Mesenchymal stem cell (in vitro differentiated cells and primary cell): ENCODE measurements around the gene AFTPH.
A peak's percentile ranks its signal among the peaks of the same experiment; 100 is the strongest.

Source experiments
- DNase-seq: peaks from one replicate; pipeline ENCODE4 v3.0.0-alpha.2; 2013
- H2AFZ ChIP-seq: one replicate; pipeline ENCODE4 v1.6.1; 2013; ENCODE audit warnings: low read depth, mild to moderate bottlenecking, control low read depth, inconsistent platforms, low read length, moderate library complexity
- H2AK5ac ChIP-seq: 2 replicates; pipeline ENCODE4 v1.6.1; 2013; ENCODE audit warnings: low read length, moderate library complexity, mild to moderate bottlenecking, inconsistent platforms; ENCODE audit not compliant: severe bottlenecking
- H2BK120ac ChIP-seq: one replicate; pipeline ENCODE4 v1.6.1; 2013; ENCODE audit warnings: low read depth, mild to moderate bottlenecking, inconsistent platforms, low read length, moderate library complexity
- H2BK12ac ChIP-seq, 2 experiments: one replicate each; pipeline ENCODE4 v1.6.1; 2013; ENCODE audit warnings: inconsistent platforms in 2 of 2, low read length in 2 of 2, mild to moderate bottlenecking in 2 of 2, moderate library complexity in 2 of 2, control low read depth in 1 of 2
- H2BK15ac ChIP-seq: one replicate; pipeline ENCODE4 v1.6.1; 2013; ENCODE audit warnings: mild to moderate bottlenecking, low read depth, inconsistent platforms; ENCODE audit not compliant: poor library complexity, severe bottlenecking
- H2BK5ac ChIP-seq: 2 replicates; pipeline ENCODE4 v1.6.1; 2013; ENCODE audit warnings: low read depth, mild to moderate bottlenecking, low read length, control low read depth, inconsistent platforms; ENCODE audit not compliant: poor library complexity, severe bottlenecking
- H3K14ac ChIP-seq, 2 experiments: one replicate each; pipeline ENCODE4 v1.6.1; 2013; ENCODE audit warnings: inconsistent platforms in 2 of 2, low read length in 2 of 2, control low read depth in 1 of 2, mild to moderate bottlenecking in 1 of 2, moderate library complexity in 1 of 2
- H3K18ac ChIP-seq, 2 experiments: one replicate each; pipeline ENCODE4 v1.6.1; 2013; ENCODE audit warnings: inconsistent platforms in 2 of 2, low read length in 2 of 2, control low read depth in 1 of 2, low read depth in 1 of 2, mild to moderate bottlenecking in 1 of 2
- H3K23ac ChIP-seq, 2 experiments: one replicate each; pipeline ENCODE4 v1.6.1; 2013; ENCODE audit warnings: inconsistent platforms in 2 of 2, low read length in 2 of 2, mild to moderate bottlenecking in 2 of 2, moderate library complexity in 2 of 2, control low read depth in 1 of 2
- H3K27ac ChIP-seq: 2 replicates; pipeline ENCODE4 v1.5.1; 2013; ENCODE audit warnings: mild to moderate bottlenecking, moderate library complexity, low read length, control low read depth, inconsistent platforms; ENCODE audit not compliant: poor library complexity, severe bottlenecking
- H3K27me3 ChIP-seq, 2 experiments: 2 replicates each; pipeline versions ENCODE4 v1.6.1 to v1.7.0; 2013; ENCODE audit warnings: low read length in 2 of 2, mild to moderate bottlenecking in 2 of 2, moderate library complexity in 2 of 2, control low read depth in 1 of 2, inconsistent platforms in 1 of 2; ENCODE audit not compliant: control insufficient read depth in 1 of 2, insufficient read depth in 1 of 2
- H3K36me3 ChIP-seq, 2 experiments: 2 replicates each; pipeline versions ENCODE4 v1.6.1 to v1.7.0; 2013; ENCODE audit warnings: low read length in 2 of 2, control low read depth in 1 of 2, inconsistent platforms in 1 of 2, low read depth in 1 of 2, mild to moderate bottlenecking in 1 of 2; ENCODE audit not compliant: insufficient read depth in 2 of 2, control insufficient read depth in 1 of 2
- H3K4ac ChIP-seq, 2 experiments: one replicate each; pipeline ENCODE4 v1.6.1; 2013; ENCODE audit warnings: inconsistent platforms in 2 of 2, low read length in 2 of 2, mild to moderate bottlenecking in 2 of 2, moderate library complexity in 2 of 2, control low read depth in 1 of 2, low read depth in 1 of 2
- H3K4me1 ChIP-seq: 2 replicates; pipeline ENCODE4 v1.6.1; 2013; ENCODE audit warnings: low read depth, low read length, control low read depth; ENCODE audit not compliant: control insufficient read depth, insufficient read depth
- H3K4me2 ChIP-seq: 2 replicates; pipeline ENCODE4 v1.6.1; 2013; ENCODE audit warnings: low read length, mild to moderate bottlenecking, inconsistent platforms; ENCODE audit not compliant: poor library complexity, severe bottlenecking
- H3K4me3 ChIP-seq, 2 experiments: 2 replicates each; pipeline versions ENCODE4 v1.5.1 to v1.7.0; 2013; ENCODE audit warnings: low read length in 2 of 2, mild to moderate bottlenecking in 2 of 2, control low read depth in 1 of 2, low read depth in 1 of 2; ENCODE audit not compliant: insufficient read depth in 1 of 2
- H3K79me1 ChIP-seq: replicated peaks from 2 replicates; pipeline ENCODE4 v1.6.1; 2013; ENCODE audit warnings: mild to moderate bottlenecking, control low read depth, low read length, inconsistent platforms; ENCODE audit not compliant: poor library complexity, severe bottlenecking
- H3K9ac ChIP-seq: 2 replicates; pipeline ENCODE4 v1.7.0; 2013; ENCODE audit warnings: mild to moderate bottlenecking, low read length, moderate library complexity
- H3K9me3 ChIP-seq: 2 replicates; pipeline ENCODE4 v1.7.0; 2013; ENCODE audit warnings: mild to moderate bottlenecking, low read length; ENCODE audit not compliant: control insufficient read depth
- H4K8ac ChIP-seq: one replicate; pipeline ENCODE4 v1.6.1; 2013; ENCODE audit warnings: inconsistent platforms, mild to moderate bottlenecking, low read length, moderate library complexity
- H4K91ac ChIP-seq: one replicate; pipeline ENCODE4 v1.6.1; 2013; ENCODE audit warnings: mild to moderate bottlenecking, low read length, inconsistent platforms
- WGBS: methylation state at CpG from one replicate; pipeline ENCODE4 v1.1.7; 2013; ENCODE audit warnings: mixed read lengths; 5-methylcytosine and 5-hydroxymethylcytosine counted together

The AFTPH gene

DNA sequence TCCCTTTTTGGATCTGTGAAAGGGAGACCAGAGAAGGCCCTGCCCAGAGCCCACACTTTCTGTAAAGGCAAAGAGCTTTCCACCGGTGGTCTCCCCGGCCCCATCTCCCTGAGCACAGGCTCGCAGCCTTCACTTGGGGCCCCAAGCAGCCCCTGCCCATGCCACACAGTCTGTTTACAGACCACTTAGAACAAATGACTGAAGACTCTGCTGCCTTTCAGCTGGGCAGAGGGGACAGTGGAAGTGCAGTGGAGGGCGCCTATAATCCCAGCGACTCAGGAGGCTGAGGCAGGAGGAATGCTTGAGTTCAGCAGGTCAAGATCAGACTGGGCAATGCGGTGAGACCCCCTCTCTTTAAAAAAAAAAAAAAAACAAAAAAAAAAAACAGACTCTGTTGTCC, 100.7 kb downstream of the AFTPH start:
- H3K36me3 ChIP-seq = peaks cover 6 to 17% of the 10 kb centered on the region in 2 experiments
- H2AK5ac ChIP-seq = no peak overlapping the region
- no peak overlapping the region for H3K27ac ChIP-seq
- no peak overlapping the region for H4K8ac ChIP-seq
- no peak overlapping the region for H2BK12ac ChIP-seq
- no peaks in the 10 kb centered on the region for H3K9me3 ChIP-seq
- WGBS = 92% methylated on average over 6 of the region's 6 CpGs
- no peak overlapping the region for H3K23ac ChIP-seq
- H3K79me1 ChIP-seq = peaks cover 3% of the 10 kb centered on the region
- H3K18ac ChIP-seq = no peak overlapping the region
- no peak overlapping the region for H2BK5ac ChIP-seq
- H3K9ac ChIP-seq = no peak overlapping the region
- no peak for DNase-seq
- no peak overlapping the region for H3K14ac ChIP-seq
- no peak overlapping the region for H4K91ac ChIP-seq
- H3K4me1 ChIP-seq = peaks cover 19% of the 10 kb centered on the region
- H3K27me3 ChIP-seq = no peaks in the 10 kb centered on the region
- H2AFZ ChIP-seq = no peak overlapping the region
- H2BK15ac ChIP-seq = no peak overlapping the region
- H2BK120ac ChIP-seq = no peak overlapping the region
- H3K4me2 ChIP-seq = no peak overlapping the region
- H3K4ac ChIP-seq = no peak overlapping the region
- H3K4me3 ChIP-seq = no peak overlapping the region

DNA sequence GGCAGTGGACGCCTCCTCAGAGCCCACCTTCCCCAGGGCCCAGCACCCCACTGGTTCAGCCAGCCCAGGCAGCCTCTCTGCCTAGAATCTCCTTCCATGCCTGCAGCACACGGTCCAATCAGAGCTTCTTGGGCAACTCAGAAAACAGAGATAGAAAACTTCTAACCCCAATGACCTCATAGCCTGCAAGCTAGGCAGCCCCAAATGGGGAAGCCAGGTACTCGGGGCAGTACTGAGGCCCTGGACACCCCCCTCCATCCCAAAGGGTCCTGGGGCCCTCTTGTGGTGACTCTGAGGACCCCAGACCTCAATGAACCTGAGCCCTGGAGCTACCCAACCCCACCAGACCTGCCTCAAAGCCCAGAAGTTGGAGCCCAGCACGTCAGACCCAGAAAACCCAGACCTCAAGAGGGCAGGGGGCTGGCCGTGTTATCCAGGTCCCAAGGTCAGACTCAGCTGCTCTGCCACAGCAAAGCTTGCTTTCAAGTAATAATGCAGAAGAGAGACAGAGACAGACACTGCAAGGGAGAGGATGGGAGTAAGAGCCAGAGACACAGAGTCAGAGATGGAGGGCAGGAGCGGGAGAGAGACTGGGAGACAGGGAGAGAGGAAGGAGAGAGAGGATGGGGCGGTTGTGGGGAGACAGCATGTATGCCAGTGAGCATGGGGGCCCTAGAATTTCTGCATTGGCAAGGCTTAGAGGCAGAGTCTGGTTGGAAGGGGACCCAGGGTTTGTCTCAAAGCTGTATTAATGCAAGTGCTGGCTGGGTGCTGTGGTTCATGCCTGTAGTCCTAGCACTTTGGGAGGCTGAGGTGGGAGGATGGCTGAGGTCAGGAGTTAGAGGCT, 101.4 kb downstream of the AFTPH start:
- no peak for DNase-seq
- 87% methylated on average over 7 of the region's 7 CpGs for WGBS

DNA sequence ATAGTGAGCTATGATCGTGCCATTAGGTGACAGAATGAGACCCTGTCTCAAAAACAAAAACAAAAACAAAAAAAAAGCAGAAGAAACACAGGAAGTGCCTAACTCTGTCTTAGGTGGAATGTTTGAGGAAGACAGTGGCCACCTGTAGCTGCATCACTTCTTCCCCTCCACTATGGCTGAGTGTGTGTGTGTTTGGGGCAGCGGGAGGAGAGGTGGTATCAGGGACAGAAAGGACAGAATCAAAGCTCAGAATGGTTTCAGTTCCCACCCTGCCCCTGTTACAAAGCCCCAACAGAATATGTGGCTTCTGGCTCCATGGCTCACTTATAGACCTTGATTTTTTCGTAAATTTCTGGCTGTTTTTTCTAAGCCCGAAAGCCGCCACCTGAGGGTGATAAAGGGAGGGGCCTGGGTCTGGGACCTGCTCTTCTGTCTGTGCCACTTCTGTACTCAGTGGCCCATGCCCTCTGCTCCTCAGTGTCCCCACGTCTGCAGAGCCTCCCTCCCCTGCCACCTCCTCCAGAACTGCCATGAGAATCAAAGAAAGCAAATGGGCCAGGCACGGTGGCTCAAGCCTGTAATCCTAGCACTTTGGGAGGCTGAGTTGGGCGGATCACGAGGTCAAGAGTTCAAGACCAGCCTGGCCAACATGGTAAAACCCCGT, 102.2 kb downstream of the AFTPH start:
- no peak overlapping the region for H2AFZ ChIP-seq
- H3K9ac ChIP-seq = no peak overlapping the region
- H2BK5ac ChIP-seq = no peak overlapping the region
- H3K9me3 ChIP-seq = no peaks in the 10 kb centered on the region
- H3K4me1 ChIP-seq = peaks cover 19% of the 10 kb centered on the region
- peaks cover 18 to 32% of the 10 kb centered on the region in 2 experiments for H3K36me3 ChIP-seq
- H3K4me3 ChIP-seq = no peak overlapping the region
- no peak overlapping the region for H3K4me2 ChIP-seq
- H3K27ac ChIP-seq = no peak overlapping the region
- no peak overlapping the region for H3K4ac ChIP-seq
- H3K27me3 ChIP-seq = no peaks in the 10 kb centered on the region
- 82% methylated on average over 7 of the region's 10 CpGs for WGBS
- no peak overlapping the region for H2AK5ac ChIP-seq
- H3K18ac ChIP-seq = no peak overlapping the region
- H4K8ac ChIP-seq = no peak overlapping the region
- DNase-seq = no peak
- H2BK120ac ChIP-seq = no peak overlapping the region
- peaks cover 11% of the 10 kb centered on the region for H3K79me1 ChIP-seq
- no peak overlapping the region for H4K91ac ChIP-seq
- no peak overlapping the region for H3K14ac ChIP-seq
- H2BK15ac ChIP-seq = no peak overlapping the region
- H3K23ac ChIP-seq = no peak overlapping the region
- no peak overlapping the region for H2BK12ac ChIP-seq

More for the DNA sequence above, 101.4 kb downstream of the AFTPH start:
- H3K27ac ChIP-seq = no peak overlapping the region
- peaks cover 4% of the 10 kb centered on the region for H3K79me1 ChIP-seq
- no peak overlapping the region for H4K8ac ChIP-seq
- H3K4me2 ChIP-seq = no peak overlapping the region
- no peak overlapping the region for H2AK5ac ChIP-seq
- H2BK5ac ChIP-seq = no peak overlapping the region
- H3K27me3 ChIP-seq = no peaks in the 10 kb centered on the region
- no peak overlapping the region for H3K23ac ChIP-seq
- no peaks in the 10 kb centered on the region for H3K9me3 ChIP-seq
- H2BK15ac ChIP-seq = no peak overlapping the region
- peaks cover 19% of the 10 kb centered on the region for H3K4me1 ChIP-seq
- H3K14ac ChIP-seq = no peak overlapping the region
- H4K91ac ChIP-seq = no peak overlapping the region
- no peak overlapping the region for H3K18ac ChIP-seq
- no peak overlapping the region for H2BK120ac ChIP-seq
- H3K36me3 ChIP-seq = peaks cover 11 to 24% of the 10 kb centered on the region in 2 experiments
- H2BK12ac ChIP-seq = no peak overlapping the region
- no peak overlapping the region for H2AFZ ChIP-seq
- no peak overlapping the region for H3K9ac ChIP-seq
- no peak overlapping the region for H3K4me3 ChIP-seq
- H3K4ac ChIP-seq = no peak overlapping the region

DNA sequence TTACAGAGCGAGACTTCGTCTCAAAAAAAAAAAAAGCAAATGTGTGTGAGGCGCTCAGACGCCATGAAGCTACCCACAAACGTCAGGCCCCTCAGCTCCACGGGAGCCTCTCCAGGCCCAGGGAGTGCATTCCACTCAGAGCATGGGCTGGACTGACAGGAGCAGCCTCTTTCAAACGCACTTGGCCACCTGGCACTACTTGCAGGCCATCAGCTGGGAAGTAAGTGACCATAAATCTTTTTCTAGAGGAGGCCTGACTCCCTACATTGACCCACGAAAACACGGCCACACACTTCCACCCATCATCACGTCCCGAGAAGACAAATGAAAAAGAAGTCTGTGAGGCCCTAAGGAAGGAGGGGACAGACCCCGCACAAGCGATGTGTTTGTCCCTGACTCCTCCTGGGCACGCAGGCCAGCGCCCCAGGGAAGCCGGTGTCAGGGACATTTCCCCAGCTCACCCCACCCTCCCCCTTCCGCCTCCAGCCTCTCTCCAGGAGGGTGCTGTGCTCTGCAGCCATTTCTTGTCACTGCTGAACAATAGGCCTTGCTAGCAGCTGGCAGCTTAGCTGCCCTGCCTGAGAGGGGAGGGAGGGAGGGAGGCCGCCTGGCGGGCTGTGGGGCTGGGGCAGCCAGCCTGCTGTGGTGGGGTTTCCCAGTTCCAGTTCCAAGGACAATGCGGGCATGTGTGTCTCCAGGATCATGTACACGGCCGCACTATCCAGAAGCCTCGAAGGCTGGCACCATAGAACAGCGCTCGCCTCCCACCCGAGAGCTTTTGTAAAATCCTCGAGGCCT, 103.0 kb downstream of the AFTPH start:
- WGBS = 61% methylated on average over 26 of the region's 27 CpGs
- Histone ChIP-seq H3K14ac (no peak overlapping the region), H4K8ac (peak overlapping the region; percentile 5)

More for the DNA sequence above, 103.0 kb downstream of the AFTPH start:
- H2BK120ac ChIP-seq = no peak overlapping the region
- peaks cover 15% of the 10 kb centered on the region for H3K79me1 ChIP-seq
- no peak overlapping the region for H3K4ac ChIP-seq
- no peak overlapping the region for H2BK5ac ChIP-seq
- H3K4me2 ChIP-seq = no peak overlapping the region
- no peak overlapping the region for H3K23ac ChIP-seq
- H2BK15ac ChIP-seq = no peak overlapping the region
- H3K4me3 ChIP-seq = no peak overlapping the region
- H2BK12ac ChIP-seq = no peak overlapping the region
- no peaks in the 10 kb centered on the region for H3K27me3 ChIP-seq
- no peak overlapping the region for H3K27ac ChIP-seq
- no peak overlapping the region for H4K91ac ChIP-seq
- DNase-seq = no peak
- no peak overlapping the region for H2AK5ac ChIP-seq
- no peak overlapping the region for H3K9ac ChIP-seq
- H3K9me3 ChIP-seq = no peaks in the 10 kb centered on the region
- H3K18ac ChIP-seq = no peak overlapping the region
- H3K4me1 ChIP-seq = peaks cover 19% of the 10 kb centered on the region
- H3K36me3 ChIP-seq = peaks cover 18 to 40% of the 10 kb centered on the region in 2 experiments
- H2AFZ ChIP-seq = no peak overlapping the region
